ENCODE data around the gene TPST2.

The TPST2 gene

GRCh38 chr22:26604368-26604767, 14.4 kb upstream of the TPST2 start:
- no peaks in the 10 kb centered on the region for H3K79me2 ChIP-seq (ENCODE audit: low read length)
- H3K4me3 ChIP-seq (ENCODE audit: low read length), result no peak overlapping the region
- H4K20me1 ChIP-seq (ENCODE audit: insufficient read depth, low read length), result no peaks in the 10 kb centered on the region
- no peaks in the 10 kb centered on the region for H3K27me3 ChIP-seq (replicated peaks; ENCODE audit: insufficient read depth, low read length)
- no peaks in the 10 kb centered on the region for H3K9me2 ChIP-seq (replicated peaks; ENCODE audit: insufficient read depth, low read length)
- H3K4me1 ChIP-seq (ENCODE audit: low read length), result peaks cover 6% of the 10 kb centered on the region
- H3K9ac ChIP-seq (ENCODE audit: low read length), result no peak overlapping the region
- H3K36me3 ChIP-seq (replicated peaks; ENCODE audit: insufficient read depth, low read length), result no peaks in the 10 kb centered on the region
- TF ChIP-seq EZH2phosphoT487 (IDR thresholded peaks at IDR 0.05; ENCODE audit: low read length) (no peak), CTCF (IDR thresholded peaks at IDR 0.05; ENCODE audit: low read length) (no peak), EZH2 (optimal IDR thresholded peaks at IDR 0.05; ENCODE audit: low read depth, low read length) (no peak)
- no peaks in the 10 kb centered on the region for H3F3A ChIP-seq (ENCODE audit: insufficient read depth, low read length)
- H3K4me2 ChIP-seq (ENCODE audit: low read depth, low read length), result no peak overlapping the region
- H3K9me3 ChIP-seq (replicated peaks; ENCODE audit: insufficient read depth, low read length), result no peaks in the 10 kb centered on the region
- H3K27ac ChIP-seq (ENCODE audit: low read length), result no peak overlapping the region
- no peak overlapping the region for H2AFZ ChIP-seq (ENCODE audit: low read length)
- DNase-seq, result no peak

- H3K27me3 ChIP-seq (replicated peaks; ENCODE audit: insufficient read depth, low read length), result no peaks in the 10 kb centered on the region
- H2AFZ ChIP-seq (ENCODE audit: low read length), result no peak overlapping the region
- H3K27ac ChIP-seq (ENCODE audit: low read length), result no peak overlapping the region
- no peak overlapping the region for H3K4me3 ChIP-seq (ENCODE audit: low read length)
- no peaks in the 10 kb centered on the region for H3F3A ChIP-seq (ENCODE audit: insufficient read depth, low read length)
- no peaks in the 10 kb centered on the region; the same call in 1 of the 2 replicates for H3K36me3 ChIP-seq (replicated peaks; ENCODE audit: insufficient read depth, low read length)
- no peaks in the 10 kb centered on the region for H3K9me3 ChIP-seq (replicated peaks; ENCODE audit: insufficient read depth, low read length)
- DNase-seq, result no peak
- H4K20me1 ChIP-seq (ENCODE audit: insufficient read depth, low read length), result no peaks in the 10 kb centered on the region
- H3K9ac ChIP-seq (ENCODE audit: low read length), result no peak overlapping the region
- H3K4me1 ChIP-seq (ENCODE audit: low read length), result peaks cover under 1% of the 10 kb centered on the region
- no peaks in the 10 kb centered on the region for H3K9me2 ChIP-seq (replicated peaks; ENCODE audit: insufficient read depth, low read length)
- no peak overlapping the region for H3K4me2 ChIP-seq (ENCODE audit: low read depth, low read length)
- no peak for TF ChIP-seq EZH2phosphoT487 (IDR thresholded peaks at IDR 0.05; ENCODE audit: low read length)
- no peak for TF ChIP-seq EZH2 (optimal IDR thresholded peaks at IDR 0.05; ENCODE audit: low read depth, low read length)
- TF ChIP-seq CTCF (IDR thresholded peaks at IDR 0.05; ENCODE audit: low read length), result no peak
- H3K79me2 ChIP-seq (ENCODE audit: low read length), result no peaks in the 10 kb centered on the region
Measured at GRCh38 chr22:26602127-26602526, 12.2 kb upstream of the TPST2 start.

GRCh38 chr22:26601726-26602125, 11.8 kb upstream of the TPST2 start:
- Histone ChIP-seq H4K20me1 (ENCODE audit: insufficient read depth, low read length) (no peaks in the 10 kb centered on the region), H3K79me2 (ENCODE audit: low read length) (no peaks in the 10 kb centered on the region), H2AFZ (ENCODE audit: low read length) (no peak overlapping the region), H3K4me2 (ENCODE audit: low read depth, low read length) (no peak overlapping the region), H3K36me3 (replicated peaks; ENCODE audit: insufficient read depth, low read length) (no peaks in the 10 kb centered on the region; the same call in 1 of the 2 replicates), H3K4me3 (ENCODE audit: low read length) (no peak overlapping the region), H3K9me3 (replicated peaks; ENCODE audit: insufficient read depth, low read length) (no peaks in the 10 kb centered on the region), H3K9ac (ENCODE audit: low read length) (no peak overlapping the region), H3F3A (ENCODE audit: insufficient read depth, low read length) (no peaks in the 10 kb centered on the region), H3K27ac (ENCODE audit: low read length) (no peak overlapping the region), H3K27me3 (replicated peaks; ENCODE audit: insufficient read depth, low read length) (no peaks in the 10 kb centered on the region), H3K4me1 (ENCODE audit: low read length) (peaks cover 5% of the 10 kb centered on the region), H3K9me2 (replicated peaks; ENCODE audit: insufficient read depth, low read length) (no peaks in the 10 kb centered on the region)
- no peak for TF ChIP-seq EZH2phosphoT487 (IDR thresholded peaks at IDR 0.05; ENCODE audit: low read length)
- no peak for TF ChIP-seq EZH2 (optimal IDR thresholded peaks at IDR 0.05; ENCODE audit: low read depth, low read length)
- no peak for TF ChIP-seq CTCF (IDR thresholded peaks at IDR 0.05; ENCODE audit: low read length)
- no peak for DNase-seq
